Ishikawa (cell line): Measurements from ENCODE around the gene SEPTIN5.

Experiments
- RAD21 ChIP-seq: IDR thresholded peaks from 2 replicates; pipeline ENCODE4 v1.6.1; 2012; ENCODE audit warnings: low read depth
- REST ChIP-seq: IDR thresholded peaks from 2 replicates; pipeline ENCODE4 v1.6.1; 2012; ENCODE audit warnings: low read depth, mild to moderate bottlenecking

DNA sequence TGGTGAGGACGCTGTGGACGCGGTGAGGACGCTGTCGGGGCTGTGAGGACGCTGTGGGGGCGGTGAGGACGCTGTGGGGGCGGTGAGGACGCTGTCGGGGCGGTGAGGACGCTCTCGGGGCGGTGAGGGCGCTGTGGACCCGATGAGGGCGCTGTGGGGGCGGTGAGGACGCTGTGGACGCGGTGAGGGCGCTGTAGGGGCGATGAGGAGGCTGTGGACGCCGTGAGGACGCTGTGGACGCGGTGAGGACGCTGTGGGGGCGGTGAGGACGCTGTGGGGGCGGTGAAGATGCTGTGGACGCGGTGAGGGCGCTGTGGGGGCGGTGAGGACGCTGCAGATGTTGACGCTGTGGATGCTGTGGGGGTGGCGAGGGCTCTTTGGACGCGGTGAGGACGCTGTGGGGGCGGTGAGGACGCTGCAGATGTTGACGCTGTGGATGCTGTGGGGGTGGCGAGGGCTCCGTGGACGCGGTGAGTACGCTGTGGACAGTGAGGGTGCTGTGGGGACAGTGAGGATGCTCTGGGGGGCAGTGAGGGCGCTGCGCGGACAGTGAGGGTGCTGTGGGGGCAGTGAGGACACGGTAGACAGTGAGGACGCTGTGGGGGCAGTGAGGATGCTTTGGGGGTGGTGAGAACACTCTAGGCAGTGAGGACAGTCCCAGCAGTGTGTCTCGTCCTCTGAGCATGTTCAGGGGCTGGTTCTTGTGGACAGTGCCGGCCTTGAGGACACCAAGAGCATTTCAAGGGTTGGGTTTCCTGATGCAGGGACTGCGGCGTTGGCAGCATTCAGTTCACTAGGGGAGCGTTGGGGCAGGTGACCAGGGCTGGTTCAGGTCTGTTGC lies 13.2 kb downstream of the SEPTIN5 start:
- no peak for TF ChIP-seq RAD21
- TF ChIP-seq REST, result no peak
